Neural progenitor cell (in vitro differentiated cells): Measurements from ENCODE around the gene KCNQ1. TPM values are rescaled to one million over a fixed set of nuclear protein-coding genes. Genes with fewer than 3 reads are reported as not detected.

Source experiments
- DNase-seq: peaks from one replicate; pipeline ENCODE4 v3.0.0-alpha.2; 2016; ENCODE audit warnings: low spot score
- H2AFZ ChIP-seq: fragments of 200-600 bp; sonication (generic); replicated peaks from 2 replicates; pipeline ENCODE4 v1.6.1; 2016; ENCODE audit warnings: antibody characterized with exemption
- H3F3A ChIP-seq: fragments of 200-600 bp; sonication (generic); 2 replicates; pipeline ENCODE4 v1.6.1; 2016; ENCODE audit warnings: antibody characterized with exemption, low read depth
- H3K27ac ChIP-seq: fragments of 200-600 bp; sonication (generic); 2 replicates; pipeline ENCODE4 v1.5.1; 2016; ENCODE audit warnings: mild to moderate bottlenecking
- H3K27me3 ChIP-seq: fragments of 200-600 bp; sonication (generic); 2 replicates; pipeline ENCODE4 v1.6.1; 2016; ENCODE audit warnings: mild to moderate bottlenecking, moderate library complexity
- H3K36me3 ChIP-seq: fragments of 200-600 bp; sonication (generic); 2 replicates; pipeline ENCODE4 v1.5.1; 2016
- H3K4me1 ChIP-seq: fragments of 200-600 bp; sonication (generic); 2 replicates; pipeline ENCODE4 v1.6.1; 2016; ENCODE audit warnings: mixed run types
- H3K4me2 ChIP-seq: fragments of 200-600 bp; sonication (generic); 2 replicates; pipeline ENCODE4 v1.6.1; 2016
- H3K4me3 ChIP-seq: fragments of 200-600 bp; sonication (generic); 2 replicates; pipeline ENCODE4 v1.5.1; 2016
- H3K79me2 ChIP-seq: fragments of 200-600 bp; sonication (generic); 2 replicates; pipeline ENCODE4 v1.6.1; 2016; ENCODE audit warnings: low read depth
- H3K9ac ChIP-seq: fragments of 200-600 bp; sonication (generic); 2 replicates; pipeline ENCODE4 v1.6.1; 2016
- H3K9me3 ChIP-seq: fragments of 200-600 bp; sonication (generic); 2 replicates; pipeline ENCODE4 v1.5.1; 2016; ENCODE audit warnings: low read depth
- H4K20me1 ChIP-seq: fragments of 200-600 bp; sonication (generic); 2 replicates; pipeline ENCODE4 v1.6.1; 2016; ENCODE audit warnings: low read depth
- H3K27ac Mint-ChIP-seq: 3 replicates; pipeline ENCODE4 v1.8.0; 2021; ENCODE audit warnings: mixed read lengths
- H3K27me3 Mint-ChIP-seq: 2 replicates; pipeline ENCODE4 v1.8.0; 2022; ENCODE audit warnings: low read depth, mild to moderate bottlenecking, inconsistent platforms, moderate library complexity, mixed read lengths; ENCODE audit not compliant: insufficient read depth
- H3K36me3 Mint-ChIP-seq: 3 replicates; pipeline ENCODE4 v1.8.0; 2021; ENCODE audit warnings: mixed read lengths
- H3K4me1 Mint-ChIP-seq: 3 replicates; pipeline ENCODE4 v1.8.0; 2021; ENCODE audit warnings: mixed read lengths
- H3K4me3 Mint-ChIP-seq: 3 replicates; pipeline ENCODE4 v1.8.0; 2021; ENCODE audit warnings: mild to moderate bottlenecking, moderate library complexity, mixed read lengths
- H3K9me3 Mint-ChIP-seq: 3 replicates; pipeline ENCODE4 v1.8.0; 2020; ENCODE audit warnings: mixed read lengths
- CTCF ChIP-seq: fragments of 200-600 bp; sonication (generic); IDR thresholded peaks from 2 replicates; pipeline ENCODE4 v1.5.1; 2017; ENCODE audit warnings: antibody characterized with exemption, mild to moderate bottlenecking
- EZH2 ChIP-seq: fragments of 200-600 bp; sonication (generic); IDR thresholded peaks from 2 replicates; pipeline ENCODE4 v1.6.1; 2017; ENCODE audit warnings: antibody characterized with exemption, mild to moderate bottlenecking, moderate library complexity
- EZH2phosphoT487 ChIP-seq: fragments of 200-600 bp; sonication (generic); IDR thresholded peaks from 2 replicates; pipeline ENCODE4 v1.6.1; 2017; ENCODE audit warnings: antibody characterized with exemption
- total RNA-seq: library from RNA; depleted of rRNA; stranded (reverse); fragments of >200 nt; gene quantifications from 2 replicates; pipeline ENCODE4 v1.2.3, GENCODE V29; 2015; ENCODE audit warnings: low replicate concordance

KCNQ1 gene
- total RNA-seq, 1 donor from 2014 or later = 0.11 TPM

DNA sequence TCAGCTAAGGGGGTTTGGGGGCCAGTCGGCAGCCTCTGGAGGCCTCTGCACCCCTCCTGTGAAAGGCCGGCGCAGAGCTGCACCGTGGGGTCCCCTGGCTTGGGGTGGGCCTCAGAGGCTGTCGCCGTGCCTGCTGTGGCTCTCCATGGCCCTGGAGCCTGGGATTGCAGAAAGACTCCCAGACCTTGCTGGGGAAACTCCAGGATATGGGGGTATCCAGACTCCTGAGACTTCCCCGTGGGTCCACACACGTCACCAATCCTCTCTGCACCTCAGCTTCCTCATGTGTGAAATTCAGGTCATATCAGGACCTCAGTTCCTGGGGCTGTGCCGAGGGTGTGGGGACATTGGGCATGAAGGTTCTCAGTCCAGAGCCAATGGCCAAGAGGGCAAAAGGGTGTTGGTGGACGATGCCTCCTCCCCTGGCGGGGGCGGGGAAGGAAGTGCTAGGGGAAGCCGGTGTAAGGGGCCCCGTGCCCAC is 97.1 kb downstream of the KCNQ1 start:
- H3K9ac ChIP-seq = no peak overlapping the region
- Mint-ChIP-seq H3K4me3 (no peak overlapping the region), H3K27ac (no peak overlapping the region), H3K4me1 (peaks cover 23% of the 10 kb centered on the region), H3K9me3 (no peaks in the 10 kb centered on the region), H3K36me3 (no peaks in the 10 kb centered on the region), H3K27me3 (no peaks in the 10 kb centered on the region)
- TF ChIP-seq EZH2 = no peak
- no peak for TF ChIP-seq EZH2phosphoT487
- no peak for TF ChIP-seq CTCF
- H3F3A ChIP-seq = no peaks in the 10 kb centered on the region
- H3K79me2 ChIP-seq = no peaks in the 10 kb centered on the region
- no peak overlapping the region for H3K27ac ChIP-seq
- no peak overlapping the region for H2AFZ ChIP-seq
- peaks cover 13% of the 10 kb centered on the region for H3K4me1 ChIP-seq
- no peaks in the 10 kb centered on the region for H3K9me3 ChIP-seq
- peaks cover 57% of the 10 kb centered on the region for H3K27me3 ChIP-seq
- no peaks in the 10 kb centered on the region for H4K20me1 ChIP-seq
- H3K4me3 ChIP-seq = no peak overlapping the region
- no peaks in the 10 kb centered on the region for H3K36me3 ChIP-seq
- H3K4me2 ChIP-seq = no peak overlapping the region
- DNase-seq = no peak

DNA sequence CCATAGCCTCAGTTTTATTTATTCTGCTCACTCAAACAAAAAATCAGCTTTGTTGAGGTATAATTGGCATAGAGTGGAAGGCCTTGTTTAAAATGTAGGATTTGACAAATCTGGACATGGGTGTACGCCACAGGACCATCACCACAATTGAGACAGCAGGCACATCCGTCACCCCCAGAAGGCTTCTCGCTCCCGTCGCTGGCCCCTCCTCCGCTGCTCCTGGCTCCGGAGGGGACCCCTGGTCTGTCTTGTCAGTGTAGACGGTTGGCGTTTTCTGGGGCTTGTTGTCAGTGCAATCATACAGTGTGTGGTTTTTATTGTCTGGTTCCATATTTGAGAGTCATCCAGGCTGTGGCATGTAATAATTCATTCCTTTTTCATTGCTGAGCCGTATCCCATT is 97.6 kb downstream of the KCNQ1 start:
- Histone ChIP-seq H3K27me3 (peaks cover 62% of the 10 kb centered on the region), H3K4me2 (no peak overlapping the region), H2AFZ (no peak overlapping the region), H3K9ac (no peak overlapping the region), H3K4me1 (peaks cover 13% of the 10 kb centered on the region), H3K79me2 (no peaks in the 10 kb centered on the region), H3K4me3 (no peak overlapping the region), H3K27ac (no peak overlapping the region), H3K9me3 (no peaks in the 10 kb centered on the region), H4K20me1 (no peaks in the 10 kb centered on the region), H3F3A (no peaks in the 10 kb centered on the region), H3K36me3 (no peaks in the 10 kb centered on the region)
- Mint-ChIP-seq H3K27me3 (no peaks in the 10 kb centered on the region), H3K27ac (no peak overlapping the region), H3K9me3 (no peaks in the 10 kb centered on the region), H3K4me3 (no peak overlapping the region), H3K36me3 (no peaks in the 10 kb centered on the region), H3K4me1 (peaks cover 23% of the 10 kb centered on the region)
- TF ChIP-seq EZH2phosphoT487 (no peak), CTCF (no peak), EZH2 (no peak)
- DNase-seq = no peak

DNA sequence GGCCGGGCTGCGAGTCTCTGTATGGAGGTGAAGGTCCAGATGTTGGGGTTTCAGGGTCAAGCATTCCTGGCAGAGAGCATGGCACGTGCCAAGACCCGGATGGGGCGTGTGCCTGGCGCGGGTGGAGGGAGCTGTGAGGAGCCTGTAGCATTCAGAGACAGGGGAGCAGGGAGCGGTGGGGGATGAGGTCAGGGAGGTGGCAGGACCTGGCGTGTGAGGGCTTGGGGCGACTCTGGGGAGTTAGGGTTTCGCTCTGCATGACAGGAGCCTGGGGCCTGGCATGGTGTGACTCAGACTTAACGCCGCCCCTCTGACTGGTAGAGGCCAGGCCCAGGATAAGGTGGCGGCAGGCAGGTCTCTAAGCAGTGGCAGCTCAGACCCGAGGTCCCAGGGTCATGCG is 103.0 kb downstream of the KCNQ1 start:
- Mint-ChIP-seq H3K36me3 (no peaks in the 10 kb centered on the region), H3K4me1 (peaks cover 2% of the 10 kb centered on the region), H3K27ac (peak overlapping the region; percentile 21), H3K27me3 (no peaks in the 10 kb centered on the region), H3K4me3 (peak overlapping the region; percentile 46), H3K9me3 (peaks cover 9% of the 10 kb centered on the region)
- Histone ChIP-seq H3K4me1 (no peaks in the 10 kb centered on the region), H3K9me3 (no peaks in the 10 kb centered on the region), H3K79me2 (no peaks in the 10 kb centered on the region), H3K27me3 (peaks cover 100% of the 10 kb centered on the region), H3K4me3 (no peak overlapping the region), H3K9ac (no peak overlapping the region), H3K27ac (no peak overlapping the region), H2AFZ (no peak overlapping the region), H3K4me2 (no peak overlapping the region), H4K20me1 (no peaks in the 10 kb centered on the region), H3F3A (no peaks in the 10 kb centered on the region), H3K36me3 (no peaks in the 10 kb centered on the region)
- DNase-seq = no peak
- TF ChIP-seq EZH2phosphoT487 = no peak
- TF ChIP-seq CTCF = no peak
- TF ChIP-seq EZH2 = no peak
